ENCODE data around the gene UPP2. TPM values are rescaled to one million over a fixed set of nuclear protein-coding genes. Genes with fewer than 3 reads are reported as not detected.

Gene UPP2
- total RNA-seq, 1 experiment from 2014 or later: not detected

DNA sequence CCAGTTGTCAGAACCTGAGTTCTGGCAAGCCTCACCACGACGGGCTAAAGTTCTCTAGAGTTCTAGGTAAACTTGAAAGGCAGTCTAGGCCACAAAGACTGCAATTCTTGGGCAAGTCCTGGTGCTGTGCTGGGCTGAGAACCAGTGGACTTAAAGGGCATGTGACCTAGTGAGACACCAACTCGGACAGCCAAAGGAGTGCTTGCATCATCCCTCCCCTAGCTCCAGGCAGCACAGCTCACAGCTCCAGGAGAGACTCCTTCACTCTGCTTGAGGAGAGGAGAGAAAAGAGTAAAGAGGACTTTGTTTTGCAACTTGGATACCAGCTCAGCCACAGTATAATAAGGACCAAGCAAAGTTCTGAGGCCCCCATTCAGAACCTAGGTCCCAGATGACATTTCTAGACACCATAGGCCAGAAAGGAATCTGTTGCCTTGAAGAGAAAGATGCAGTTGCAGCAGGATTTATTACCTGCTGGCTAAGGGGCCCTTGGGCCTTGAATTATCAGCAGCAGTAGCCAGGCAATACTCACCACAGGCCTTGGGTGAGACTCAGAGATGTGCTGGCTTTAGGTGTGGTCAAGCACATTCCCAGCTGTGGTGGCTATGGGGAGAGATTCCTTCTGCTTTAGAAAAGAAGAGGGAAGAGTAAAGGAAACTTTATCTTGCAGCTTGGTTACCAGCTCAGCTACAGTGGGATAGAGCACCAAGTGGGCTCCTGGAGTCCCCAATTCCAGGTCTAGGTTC lies 51.8 kb downstream of the UPP2 start:
- DNase-seq (ENCODE audit: unreplicated experiment): peak; percentile 7
- H3K27ac Mint-ChIP-seq (ENCODE audit: low read depth, unreplicated experiment): no peak overlapping the region
- POLR2A ChIA-PET: no interaction called here
- no peak overlapping the region for H3K4me3 Mint-ChIP-seq (ENCODE audit: unreplicated experiment)
- peaks cover 10% of the 10 kb centered on the region for H3K9me3 Mint-ChIP-seq (ENCODE audit: unreplicated experiment)
- no peaks in the 10 kb centered on the region for H3K36me3 Mint-ChIP-seq (ENCODE audit: insufficient read depth, unreplicated experiment)
- H3K27me3 Mint-ChIP-seq (ENCODE audit: insufficient read depth, unreplicated experiment): peaks cover 16% of the 10 kb centered on the region
- intact Hi-C loops (cut with micrococcal nuclease): no loop called here
- no peak for TF ChIP-seq CTCF (IDR thresholded peaks at IDR 0.05; ENCODE audit: unreplicated experiment)
- CTCF ChIA-PET: no interaction called here
- H3K4me1 Mint-ChIP-seq (ENCODE audit: insufficient read depth, unreplicated experiment): no peaks in the 10 kb centered on the region
- BruUV-seq (replicated peaks): no TSS peak

- Mint-ChIP-seq H3K4me1 (ENCODE audit: insufficient read depth, unreplicated experiment) (no peaks in the 10 kb centered on the region), H3K36me3 (ENCODE audit: insufficient read depth, unreplicated experiment) (no peaks in the 10 kb centered on the region), H3K27me3 (ENCODE audit: insufficient read depth, unreplicated experiment) (peaks cover 11% of the 10 kb centered on the region), H3K9me3 (ENCODE audit: unreplicated experiment) (peaks cover 4% of the 10 kb centered on the region), H3K4me3 (ENCODE audit: unreplicated experiment) (no peak overlapping the region), H3K27ac (ENCODE audit: low read depth, unreplicated experiment) (no peak overlapping the region)
- intact Hi-C loops (cut with micrococcal nuclease): no loop called here
- TF ChIP-seq CTCF (IDR thresholded peaks at IDR 0.05; ENCODE audit: unreplicated experiment): no peak
- ChIA-PET CTCF (interaction anchor here (1.0 kb wide), 1 partner anchor 12 kb away, joined by 4 read pairs; no protein-coding TSS in a partner anchor), POLR2A (no interaction called here)
- DNase-seq (ENCODE audit: unreplicated experiment): no peak
- BruUV-seq (replicated peaks): no TSS peak
Observed at GRCh38 chr2:158154596-158154995, 52.9 kb downstream of the UPP2 start.

GRCh38 chr2:158172719-158173118 lies 71.0 kb downstream of the UPP2 start:
- peaks cover 35% of the 10 kb centered on the region for H3K27me3 Mint-ChIP-seq (ENCODE audit: insufficient read depth, unreplicated experiment)
- BruUV-seq (replicated peaks): no TSS peak
- POLR2A ChIA-PET: no interaction called here
- H3K9me3 Mint-ChIP-seq (ENCODE audit: unreplicated experiment): no peaks in the 10 kb centered on the region
- no peaks in the 10 kb centered on the region for H3K36me3 Mint-ChIP-seq (ENCODE audit: insufficient read depth, unreplicated experiment)
- no peak overlapping the region for H3K4me3 Mint-ChIP-seq (ENCODE audit: unreplicated experiment)
- intact Hi-C loops (cut with micrococcal nuclease): no loop called here
- no peak overlapping the region for H3K27ac Mint-ChIP-seq (ENCODE audit: low read depth, unreplicated experiment)
- CTCF ChIA-PET: interaction anchor here (0.7 to 1.0 kb wide), 3 partner anchors 15 to 19 kb away, joined by 3 to 4 read pairs (median 3); no protein-coding TSS in a partner anchor
- DNase-seq (ENCODE audit: unreplicated experiment): no peak
- no peak for TF ChIP-seq CTCF (IDR thresholded peaks at IDR 0.05; ENCODE audit: unreplicated experiment)
- no peaks in the 10 kb centered on the region for H3K4me1 Mint-ChIP-seq (ENCODE audit: insufficient read depth, unreplicated experiment)

DNA sequence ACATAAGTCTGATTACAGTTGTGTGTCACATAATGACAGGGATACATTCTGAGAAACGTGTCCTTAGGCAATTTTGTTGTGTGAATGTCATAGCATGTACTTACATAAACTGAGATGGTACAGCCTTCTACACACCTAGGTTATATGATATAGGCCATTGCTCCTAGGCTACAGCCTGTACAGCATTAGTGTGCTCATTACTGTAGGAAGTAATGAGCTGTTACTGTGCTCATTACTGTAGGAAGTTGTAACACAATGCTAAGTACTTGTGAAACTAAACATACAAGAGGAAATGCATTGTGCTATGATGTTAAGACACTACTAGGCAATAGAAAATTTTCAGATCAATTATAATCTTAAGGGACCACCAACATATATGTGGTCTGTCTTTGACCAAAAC lies 72.8 kb downstream of the UPP2 start:
- ChIA-PET CTCF (interaction anchor here (0.5 to 3.1 kb wide), 5 partner anchors 27 to 580 kb away, joined by 3 to 11 read pairs (median 5); no protein-coding TSS in a partner anchor), POLR2A (interaction anchor here (0.8 kb wide), 1 partner anchor 25 kb away, joined by 3 read pairs; no protein-coding TSS in a partner anchor)
- no peaks in the 10 kb centered on the region for H3K9me3 Mint-ChIP-seq (ENCODE audit: unreplicated experiment)

More for the DNA sequence above, 72.8 kb downstream of the UPP2 start:
- intact Hi-C loops (cut with micrococcal nuclease): no loop called here
- H3K27ac Mint-ChIP-seq (ENCODE audit: low read depth, unreplicated experiment): no peak overlapping the region
- no peaks in the 10 kb centered on the region for H3K36me3 Mint-ChIP-seq (ENCODE audit: insufficient read depth, unreplicated experiment)
- H3K4me3 Mint-ChIP-seq (ENCODE audit: unreplicated experiment): no peak overlapping the region
- TF ChIP-seq CTCF (IDR thresholded peaks at IDR 0.05; ENCODE audit: unreplicated experiment): no peak
- H3K4me1 Mint-ChIP-seq (ENCODE audit: insufficient read depth, unreplicated experiment): no peaks in the 10 kb centered on the region
- DNase-seq (ENCODE audit: unreplicated experiment): no peak
- BruUV-seq (replicated peaks): no TSS peak
- peaks cover 22% of the 10 kb centered on the region for H3K27me3 Mint-ChIP-seq (ENCODE audit: insufficient read depth, unreplicated experiment)

Measured in MCF 10A (cell line).